GM18498 (cell line): ENCODE results near the gene UPK3BL1.

Source experiments
- ATAC-seq: cut with Tn5 transposase; IDR thresholded peaks from one replicate; pipeline ENCODE4 v1.9.1; 2021; ENCODE audit warnings: mild to moderate bottlenecking, moderate library complexity; ENCODE audit not compliant: unreplicated experiment

UPK3BL1 gene

DNA sequence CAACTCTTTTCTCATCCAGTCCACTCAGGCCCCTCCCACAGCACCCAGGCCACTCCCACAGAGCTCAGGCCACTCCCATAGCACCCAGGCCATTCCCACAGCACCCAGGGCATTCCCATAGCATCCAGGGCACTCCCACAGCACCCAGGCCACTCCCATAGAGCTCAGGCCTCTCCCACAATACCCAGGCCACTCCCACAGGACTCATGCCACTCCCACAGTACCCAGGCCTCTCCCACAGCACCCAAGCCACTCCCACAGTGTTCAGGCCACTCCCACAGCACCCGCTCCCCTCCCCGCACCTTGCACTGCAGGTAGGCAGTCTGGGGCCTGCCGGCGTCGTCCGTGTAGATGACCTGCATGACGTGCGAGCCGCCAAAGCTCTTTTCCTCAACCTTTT is 52.7 kb downstream of the UPK3BL1 start:
- peak; percentile 36 for ATAC-seq
